Fibroblast of the conjunctiva (primary cell): ENCODE results near the gene SLC34A1.
"Not testable (repeated sequence)": the region's sequence is repeated elsewhere in the genome, so short reads cannot be mapped to it uniquely, and the experiment has no call there.

Experiments used
- DNase-seq: peaks from one replicate; pipeline ENCODE4 v3.0.0-alpha.2; 2010; ENCODE audit warnings: low read depth

The SLC34A1 gene

DNA sequence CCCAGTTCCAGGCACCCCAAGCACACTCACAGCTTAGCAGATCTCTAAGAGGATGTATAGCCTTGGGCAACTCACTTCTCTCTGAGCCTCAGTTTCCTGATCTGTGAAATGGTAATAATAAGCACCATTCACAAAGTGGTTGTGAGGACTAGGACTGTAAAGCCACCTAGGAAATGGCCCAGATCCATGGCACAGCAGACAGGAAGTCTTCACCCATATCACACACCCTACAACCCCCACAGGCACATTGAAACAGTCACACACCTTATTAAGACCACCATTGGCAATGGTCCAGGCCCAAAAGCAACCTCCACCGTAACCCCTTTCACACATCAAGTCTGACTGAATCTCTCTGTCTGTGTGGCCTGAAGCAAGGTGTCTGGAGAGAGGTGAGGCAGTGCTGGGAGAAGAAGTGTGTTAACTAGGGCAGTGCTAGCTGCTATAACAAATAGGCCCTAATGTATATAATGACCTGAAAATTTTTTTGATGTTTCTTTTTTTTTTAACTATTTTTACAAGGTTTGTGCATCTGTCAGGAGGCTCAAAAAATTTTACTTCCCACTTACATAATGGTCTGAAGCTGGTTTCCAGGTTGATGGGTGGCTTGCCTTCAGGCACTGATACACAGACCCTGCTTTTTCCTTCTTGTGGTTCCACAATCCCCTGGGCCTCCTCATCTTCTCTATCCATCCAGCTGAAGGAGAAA, 28.9 kb upstream of the SLC34A1 start:
- no peak for DNase-seq

DNA sequence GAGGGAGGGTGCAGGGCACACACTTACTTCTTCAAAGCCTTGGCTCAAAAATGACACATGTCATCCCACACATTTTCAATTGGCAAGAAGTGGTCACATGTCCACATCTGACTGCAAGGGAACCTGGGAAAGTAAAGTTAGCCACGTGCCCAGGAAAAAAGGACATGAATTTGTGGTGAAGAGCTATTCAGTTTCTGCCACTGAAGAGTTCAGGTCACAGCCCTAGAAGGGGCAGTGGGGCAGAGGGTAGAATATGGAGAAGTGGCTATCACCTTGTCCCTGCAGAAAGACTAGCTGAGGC, 28.4 kb upstream of the SLC34A1 start:
- DNase-seq, result no peak

DNA sequence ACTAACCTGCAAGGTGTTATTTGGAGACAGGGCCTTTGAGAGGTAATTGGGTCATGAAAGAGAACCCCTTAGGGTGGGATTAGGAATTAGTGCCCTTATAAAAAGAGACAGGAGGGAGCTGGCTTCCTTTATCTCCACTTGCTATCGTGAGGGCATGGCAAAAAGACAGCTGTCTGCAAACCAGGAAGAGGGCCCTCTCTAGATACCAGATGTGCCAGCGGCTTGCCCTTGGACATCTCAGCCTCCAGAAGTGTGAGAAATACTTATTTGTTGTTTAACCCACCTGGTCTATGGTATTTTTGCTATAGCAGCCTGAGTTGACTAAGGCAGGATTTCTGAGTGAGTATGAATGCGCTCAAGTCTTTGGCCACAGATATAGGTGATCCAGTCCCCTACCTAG, 27.5 kb upstream of the SLC34A1 start:
- DNase-seq, result no peak

DNA sequence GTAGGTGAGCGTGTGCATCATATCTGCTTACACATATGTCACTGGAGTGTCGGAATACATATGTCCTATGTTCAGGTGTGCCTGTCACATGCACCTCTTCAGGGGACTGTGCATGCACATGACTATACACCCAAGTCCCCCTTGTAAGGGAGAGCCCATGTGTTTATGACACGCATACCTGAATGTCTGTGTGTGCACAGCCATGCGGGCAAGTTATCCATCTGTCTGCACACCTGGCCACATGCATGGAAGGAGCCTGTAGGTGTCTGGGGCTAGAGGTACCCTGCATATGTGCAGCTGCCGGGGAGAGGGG, 27.1 kb upstream of the SLC34A1 start:
- DNase-seq, result no peak

DNA sequence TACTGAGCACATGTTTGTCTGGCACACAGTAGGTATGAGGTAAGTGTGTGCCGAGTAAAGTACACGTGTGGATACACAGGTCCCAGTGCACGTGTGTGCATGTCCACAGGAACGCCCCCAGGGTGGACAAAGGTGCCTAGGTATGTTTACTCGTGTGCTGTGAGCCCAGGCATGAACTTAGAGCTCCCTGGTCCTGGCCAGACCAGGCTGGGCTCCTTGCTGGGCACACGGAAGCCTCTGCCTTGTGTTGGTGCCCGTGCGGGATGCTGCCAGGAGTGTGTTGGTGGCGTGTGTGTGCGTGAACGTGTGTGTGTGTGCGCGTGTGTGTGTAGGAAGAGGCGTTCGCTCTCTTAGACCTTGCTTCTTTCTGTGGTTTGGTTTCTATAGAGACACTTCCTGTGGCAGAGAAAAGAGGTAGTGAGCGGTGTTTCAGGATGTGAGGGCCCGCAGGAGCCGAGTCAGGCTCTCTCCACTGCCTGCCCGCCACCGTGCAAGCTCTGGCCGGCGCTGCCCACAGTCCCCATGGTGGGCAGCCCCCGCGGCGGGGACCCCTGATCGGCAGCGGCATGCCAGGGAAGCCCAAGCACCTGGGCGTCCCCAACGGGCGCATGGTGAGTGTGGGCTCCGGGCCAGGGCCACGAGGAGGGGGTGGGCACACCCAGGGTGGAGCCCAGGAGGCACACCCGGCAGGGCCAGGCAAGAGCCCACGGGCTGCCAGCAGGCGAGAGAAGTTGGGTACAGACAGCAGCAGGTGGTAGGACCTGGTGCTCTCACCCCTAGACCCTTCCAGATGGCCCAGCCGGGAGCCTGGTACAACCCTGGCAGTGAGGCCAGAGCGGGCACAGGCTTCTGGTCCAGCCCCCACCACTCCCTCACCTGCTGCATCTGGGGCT, 26.5 kb upstream of the SLC34A1 start, which contains the start of gene RGS14:
Gene RGS14 (plus strand): TSS at position 466 of the 893 bp plus-strand sequence. CDS start 101 bp downstream, at position 567.
- no peak for DNase-seq

DNA sequence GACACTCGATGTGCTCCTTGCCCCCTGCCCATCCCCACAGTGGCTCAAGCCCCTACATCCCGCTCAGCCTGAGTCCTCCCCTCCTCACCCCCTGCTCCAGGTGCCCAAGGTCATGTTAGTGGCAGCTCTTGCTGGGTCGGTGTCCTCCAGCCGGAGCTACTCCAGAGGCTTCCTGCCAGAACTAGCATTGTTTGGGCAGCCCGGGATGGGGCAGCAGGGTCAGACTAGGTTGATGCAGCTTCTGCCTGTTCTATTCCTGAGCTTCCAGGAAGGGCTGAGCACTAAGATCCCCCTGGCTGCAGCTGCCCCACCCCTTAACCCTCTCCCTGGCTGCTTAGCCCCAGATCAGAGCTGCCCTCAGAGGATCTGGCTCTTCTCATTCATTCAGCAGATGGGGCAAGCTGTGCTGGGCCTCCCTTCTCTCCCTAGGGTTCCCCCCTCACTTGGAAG, 25.8 kb upstream of the SLC34A1 start:
- DNase-seq, result no peak

DNA sequence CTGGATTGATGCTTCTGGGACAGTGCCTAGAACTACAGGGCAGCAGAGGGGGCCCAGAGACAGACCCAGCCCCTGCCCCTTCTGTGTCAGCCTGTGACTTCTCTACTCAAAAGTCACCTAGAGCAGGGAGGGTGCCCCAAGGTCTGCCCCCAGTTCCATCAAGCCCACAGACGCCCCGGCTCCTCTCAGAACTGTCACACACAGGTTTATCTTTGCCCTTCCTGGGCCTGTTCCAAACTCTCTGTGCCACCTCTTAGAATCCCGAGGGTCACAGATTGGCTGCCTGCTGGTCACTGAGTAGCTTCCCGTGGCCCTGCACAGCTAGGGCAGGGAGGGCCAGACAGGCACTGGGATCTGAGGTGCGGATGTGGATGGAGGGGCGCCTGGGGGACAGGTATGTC, 24.8 kb upstream of the SLC34A1 start:
- no peak for DNase-seq

DNA sequence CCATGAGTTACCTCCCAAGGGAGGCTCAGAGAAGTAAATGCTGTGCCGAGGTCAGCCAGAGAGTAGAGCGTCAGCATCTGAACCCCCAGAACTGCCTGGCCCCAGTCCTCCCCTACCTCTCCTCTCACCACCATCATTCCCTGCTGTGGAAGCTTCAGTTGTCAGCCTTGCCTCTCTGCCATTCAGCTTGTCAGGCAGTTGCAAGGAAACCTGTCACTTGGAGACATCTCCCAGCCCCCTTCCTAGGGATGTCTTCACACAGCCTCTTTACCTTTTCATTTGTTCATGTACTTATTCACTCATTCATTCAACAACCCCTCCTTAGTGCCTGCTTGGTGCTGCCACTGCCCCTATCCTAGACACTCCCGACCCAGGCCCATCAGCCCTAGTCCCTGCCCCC, 24.4 kb upstream of the SLC34A1 start:
- DNase-seq, result no peak

DNA sequence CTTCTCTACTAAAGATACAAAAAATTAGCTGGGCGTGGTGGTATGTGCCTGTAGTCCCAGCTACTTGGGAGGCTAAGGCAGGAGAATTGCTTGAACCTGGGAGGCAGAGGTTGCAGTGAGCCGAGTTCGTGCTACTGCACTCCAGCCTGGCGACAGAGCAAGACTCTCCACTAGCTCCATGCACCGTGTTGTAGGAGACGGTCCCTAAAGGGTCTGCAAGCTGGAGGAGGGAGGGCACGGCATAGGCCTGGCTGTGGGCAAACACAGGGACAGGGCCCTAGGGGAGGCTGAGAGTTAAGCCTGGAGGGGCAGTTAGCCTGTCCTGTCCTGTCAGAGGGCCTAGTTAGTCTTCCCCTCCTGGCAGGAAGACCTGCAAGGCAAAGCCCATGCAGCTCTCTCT, 23.5 kb upstream of the SLC34A1 start:
- not testable (repeated sequence) for DNase-seq

DNA sequence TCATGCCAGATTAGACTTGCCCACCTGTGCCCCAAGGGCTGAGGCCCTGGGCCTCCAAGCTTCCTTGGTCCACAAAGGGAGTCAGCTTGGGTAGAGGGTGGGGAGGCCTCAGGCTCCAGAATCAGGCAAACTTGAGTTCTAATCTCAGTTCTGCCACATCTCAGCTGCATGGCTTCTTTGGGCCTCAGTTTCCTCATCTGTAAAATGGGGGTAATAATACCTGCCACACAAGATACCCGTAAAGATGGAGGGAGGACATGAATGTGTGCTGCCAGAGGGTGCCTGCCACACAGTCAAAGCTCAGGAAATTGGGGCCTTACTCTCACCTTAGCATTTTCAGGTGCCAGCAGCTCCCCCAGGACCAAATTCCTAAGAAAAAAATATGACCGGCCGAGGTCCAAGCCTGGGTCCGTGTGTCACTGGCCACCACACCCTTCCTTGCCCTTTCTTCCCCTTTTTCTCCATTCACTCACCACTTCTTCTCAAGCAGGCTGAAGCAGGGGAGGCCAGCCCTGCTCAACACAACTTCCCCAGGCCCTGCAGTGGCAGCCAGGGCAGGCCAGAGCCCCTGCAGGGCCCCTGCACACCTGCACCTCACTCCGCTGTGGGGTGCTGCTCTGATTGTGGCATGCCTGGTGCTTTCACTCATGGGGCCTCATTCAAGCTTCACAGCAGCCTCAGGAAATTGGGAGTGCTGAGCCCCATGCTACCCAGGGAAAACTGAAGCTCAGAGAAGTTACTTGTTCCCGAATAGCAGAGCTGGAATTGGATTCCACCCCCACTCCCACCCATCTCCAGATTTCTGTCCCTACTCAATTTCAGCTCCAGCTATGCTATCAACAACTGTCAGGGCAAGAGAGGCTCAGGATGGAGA, 22.6 kb upstream of the SLC34A1 start:
- DNase-seq, result no peak

DNA sequence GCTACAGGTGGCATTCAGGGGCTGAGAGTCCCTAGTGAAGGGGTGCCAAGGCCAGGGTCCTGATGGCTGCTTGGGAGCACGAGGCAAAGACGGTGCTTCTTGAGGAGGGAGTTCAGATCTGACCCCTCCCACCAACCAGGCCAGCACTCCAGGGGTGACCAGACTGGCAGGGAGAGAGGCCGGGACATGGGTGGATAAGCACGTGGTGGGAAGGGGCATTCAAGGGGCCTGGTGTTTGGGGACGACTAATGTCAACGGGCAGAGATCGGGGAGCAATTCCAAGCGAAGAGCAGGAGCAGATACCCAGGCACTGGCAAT, 22.0 kb upstream of the SLC34A1 start:
- no peak for DNase-seq

DNA sequence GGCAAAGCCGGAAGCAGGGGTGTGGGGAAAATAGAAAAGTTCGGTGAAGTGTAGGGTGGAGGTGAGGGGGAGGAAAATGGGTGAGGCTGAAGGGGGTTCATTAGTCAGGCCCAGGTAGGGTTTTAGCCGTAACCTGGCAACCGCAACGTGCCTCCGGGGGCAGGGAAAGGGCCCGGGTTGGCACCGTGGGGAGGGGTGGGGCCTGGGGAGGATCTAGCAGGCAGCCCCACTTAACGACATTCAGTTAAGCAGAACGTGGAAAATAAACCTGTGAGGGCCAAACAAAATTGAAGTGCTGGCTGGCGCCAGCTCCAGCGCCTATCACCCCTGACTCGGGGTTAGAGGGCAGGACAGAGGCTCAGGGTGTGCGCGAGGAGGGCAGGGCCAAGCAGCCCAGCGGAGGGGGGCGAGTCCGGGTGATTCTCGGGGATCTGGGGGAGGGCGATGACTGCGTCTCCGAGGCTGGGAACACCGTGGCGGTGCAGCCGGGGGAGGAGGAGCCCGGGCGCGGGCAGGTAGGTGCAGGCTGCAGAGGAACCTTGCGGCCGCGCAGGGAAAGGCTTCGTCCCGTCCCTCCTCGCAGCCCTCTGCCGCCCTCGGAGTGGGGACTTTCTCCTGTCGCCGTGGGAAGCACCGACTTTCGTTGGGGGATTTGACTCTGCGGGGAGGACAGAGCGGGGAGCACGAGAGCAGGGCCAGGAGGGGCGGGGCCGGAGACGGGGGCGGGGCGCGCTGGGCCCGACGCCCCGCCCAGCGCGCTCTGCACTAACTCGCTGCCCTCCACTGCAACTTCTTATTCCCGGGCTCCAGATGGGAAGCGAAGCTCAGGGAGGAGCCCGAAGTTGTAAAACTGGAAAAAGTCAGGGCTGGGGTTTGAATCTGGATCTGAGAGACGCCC, 21.4 kb upstream of the SLC34A1 start:
- no peak for DNase-seq

DNA sequence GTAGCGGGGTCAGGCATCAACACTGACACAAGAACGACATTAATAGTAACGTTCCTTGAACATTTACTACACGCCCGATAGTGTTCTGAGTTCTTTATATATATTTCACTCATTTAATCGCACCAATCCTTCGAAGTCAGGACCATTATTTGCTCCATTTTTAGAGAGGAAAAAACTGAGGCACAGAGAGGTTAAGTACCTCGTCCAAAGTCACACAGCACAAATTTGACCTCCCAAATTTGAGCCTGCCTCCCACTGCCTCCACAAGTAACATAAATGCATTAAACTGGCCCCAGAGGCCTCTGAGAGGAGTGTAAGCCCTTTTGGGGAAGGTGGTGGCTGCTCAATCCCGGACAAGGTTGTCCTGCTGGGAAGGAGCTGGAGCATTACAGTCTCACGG, 20.7 kb upstream of the SLC34A1 start:
- DNase-seq, result no peak

DNA sequence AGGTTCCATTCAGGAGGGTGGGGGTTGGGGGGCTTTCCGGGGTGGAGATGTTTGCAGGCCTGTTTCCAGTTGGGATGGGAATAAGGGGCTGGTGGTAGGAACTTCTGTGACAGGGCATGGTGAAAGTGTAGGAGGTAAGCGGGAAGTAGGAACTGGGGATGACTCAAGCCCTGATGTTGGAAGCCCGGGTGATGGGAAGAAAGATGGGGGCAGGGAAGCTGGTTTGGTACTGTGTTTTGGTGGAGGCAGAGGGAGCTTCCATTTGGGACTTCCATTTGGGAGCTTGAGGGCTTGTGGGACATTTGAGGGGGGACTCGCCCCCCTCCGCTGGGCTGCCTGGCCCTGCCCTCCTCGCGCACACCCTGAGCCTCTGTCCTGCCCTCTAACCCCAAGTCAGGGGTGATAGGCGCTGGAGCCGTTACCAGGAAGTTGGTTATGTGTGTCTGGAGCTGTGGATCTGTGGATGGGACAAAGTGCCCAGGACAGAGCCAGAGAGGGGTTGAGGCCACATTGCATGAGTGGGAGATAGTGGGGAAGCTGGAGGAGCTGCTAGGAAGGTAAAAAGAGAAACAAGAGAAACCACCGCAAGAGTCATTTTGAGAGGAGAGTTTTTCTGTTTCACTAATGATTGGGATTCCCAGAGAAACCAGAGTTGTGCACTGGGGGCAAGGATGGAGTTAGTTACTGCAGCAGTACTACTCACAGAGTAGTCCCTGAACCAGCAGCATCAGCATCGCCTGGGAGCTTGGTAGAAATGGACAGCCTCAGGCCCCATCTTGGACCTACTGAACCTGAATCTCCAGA, 19.9 kb upstream of the SLC34A1 start:
- no peak for DNase-seq

DNA sequence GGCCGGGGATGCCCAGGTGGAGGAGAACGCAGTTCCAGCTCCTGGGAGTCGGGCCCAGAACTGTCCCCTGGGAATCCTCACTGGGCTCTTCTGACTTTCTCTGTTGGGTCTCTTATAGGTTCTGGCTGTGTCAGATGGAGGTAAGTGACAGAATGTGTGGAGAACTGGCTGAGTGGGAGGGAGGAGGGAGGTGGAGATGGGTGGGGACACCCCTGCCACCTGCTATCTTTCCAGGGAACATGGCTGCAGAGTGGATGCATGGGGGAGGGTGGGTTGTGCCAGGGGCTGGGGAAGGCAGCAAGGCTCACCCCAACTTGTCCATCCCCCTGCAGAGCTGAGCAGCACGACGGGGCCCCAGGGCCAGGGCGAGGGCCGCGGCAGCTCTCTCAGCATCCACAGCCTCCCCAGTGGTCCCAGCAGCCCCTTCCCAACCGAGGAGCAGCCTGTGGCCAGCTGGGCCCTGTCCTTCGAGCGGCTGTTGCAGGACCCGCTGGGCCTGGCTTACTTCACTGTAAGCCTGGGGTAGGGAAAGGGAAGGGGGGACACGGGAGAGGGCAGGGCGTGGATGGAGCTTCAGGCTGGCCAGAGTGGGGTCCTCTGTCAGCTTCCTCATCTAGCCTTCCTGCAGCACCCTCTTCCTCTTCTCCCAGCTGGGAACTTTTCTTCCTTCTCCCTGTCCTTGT, 18.2 kb upstream of the SLC34A1 start:
- no peak for DNase-seq

DNA sequence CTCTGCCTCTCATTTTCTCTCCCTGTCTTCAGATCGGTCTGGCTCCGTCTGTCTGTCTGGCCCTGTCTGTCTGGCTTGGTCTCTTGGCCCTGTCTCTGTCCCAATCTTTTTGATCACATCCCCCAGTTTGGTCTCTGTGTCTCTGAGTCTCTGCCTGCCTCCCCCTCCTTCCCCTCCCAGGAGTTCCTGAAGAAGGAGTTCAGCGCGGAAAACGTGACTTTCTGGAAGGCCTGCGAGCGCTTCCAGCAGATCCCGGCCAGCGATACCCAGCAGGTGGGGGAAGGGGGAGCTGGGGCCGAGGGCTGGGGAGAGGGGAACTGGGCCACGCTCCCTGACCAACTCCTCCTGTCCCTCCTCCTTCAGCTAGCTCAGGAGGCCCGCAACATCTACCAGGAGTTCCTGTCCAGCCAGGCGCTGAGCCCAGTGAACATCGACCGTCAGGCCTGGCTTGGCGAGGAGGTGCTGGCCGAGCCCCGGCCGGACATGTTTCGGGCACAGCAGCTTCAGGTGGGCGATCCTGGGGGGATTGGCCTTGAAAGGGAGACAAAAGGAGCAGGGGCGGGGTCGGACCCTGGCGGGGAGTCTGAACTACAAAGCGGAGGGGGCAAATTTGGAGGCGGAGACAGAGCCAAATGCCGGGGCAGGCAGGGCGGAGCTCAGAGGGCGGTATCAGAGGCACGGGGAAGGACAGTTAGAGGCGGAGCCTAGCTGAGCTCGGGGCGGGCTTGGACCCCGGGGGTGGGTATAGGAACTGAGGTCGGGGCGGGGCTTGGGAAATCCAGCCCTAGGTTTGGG, 17.5 kb upstream of the SLC34A1 start:
- peak; percentile 77 for DNase-seq

DNA sequence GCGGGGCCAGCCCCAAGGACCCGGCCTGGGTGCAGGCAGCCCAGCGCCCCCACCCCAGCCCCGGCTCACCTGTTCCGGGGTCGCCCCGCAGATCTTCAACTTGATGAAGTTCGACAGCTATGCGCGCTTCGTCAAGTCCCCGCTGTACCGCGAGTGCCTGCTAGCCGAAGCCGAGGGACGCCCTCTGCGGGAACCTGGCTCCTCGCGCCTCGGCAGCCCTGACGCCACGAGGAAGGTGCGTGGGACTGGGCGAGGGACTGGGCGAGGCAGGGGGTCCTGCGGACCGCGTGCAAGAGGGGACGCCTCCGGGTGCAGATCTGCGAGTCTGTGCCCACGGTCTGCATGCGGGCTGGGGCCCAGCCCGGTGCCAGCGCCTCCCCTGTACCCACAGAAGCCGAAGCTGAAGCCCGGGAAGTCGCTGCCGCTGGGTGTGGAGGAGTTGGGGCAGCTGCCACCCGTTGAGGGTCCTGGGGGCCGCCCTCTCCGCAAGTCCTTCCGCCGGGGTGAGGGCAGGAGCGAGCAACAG, 16.8 kb upstream of the SLC34A1 start:
- no peak for DNase-seq

DNA sequence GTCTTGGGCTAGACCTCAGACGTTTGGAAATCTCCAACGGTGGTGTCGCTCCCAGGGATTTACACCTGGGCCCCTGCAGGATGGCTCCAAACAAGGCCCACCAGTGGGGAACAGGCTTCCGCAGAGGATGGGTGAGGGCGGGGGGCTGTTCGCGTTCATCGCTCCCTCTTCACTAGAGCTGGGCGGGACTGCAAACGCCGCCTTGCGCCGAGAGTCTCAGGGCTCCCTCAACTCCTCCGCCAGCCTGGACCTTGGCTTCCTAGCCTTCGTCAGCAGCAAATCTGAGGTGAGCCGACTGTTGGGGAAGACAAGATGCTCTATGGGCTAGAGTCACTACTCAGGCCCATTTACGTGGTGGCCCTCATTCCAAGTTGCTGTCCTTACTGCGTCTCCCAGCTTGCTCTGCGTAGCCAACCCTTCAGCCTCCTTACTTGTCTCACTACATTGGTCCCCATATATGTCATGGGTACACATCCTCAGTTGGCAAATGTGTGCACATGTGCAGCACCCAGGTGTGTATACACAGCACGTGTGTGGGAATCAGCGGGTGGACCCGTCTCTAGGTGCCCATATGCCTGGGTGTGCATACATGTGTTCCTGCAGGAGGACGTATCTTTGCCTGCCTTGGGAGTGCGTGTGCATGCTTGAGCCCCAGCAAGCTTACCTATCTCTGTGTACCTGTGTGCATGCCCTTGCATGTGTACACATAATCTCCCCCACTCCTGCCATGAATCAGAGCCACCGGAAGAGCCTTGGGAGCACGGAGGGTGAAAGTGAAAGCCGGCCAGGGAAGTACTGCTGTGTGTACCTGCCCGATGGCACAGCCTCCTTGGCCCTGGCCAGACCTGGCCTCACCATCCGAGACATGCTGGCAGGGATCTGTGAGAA, 16.0 kb upstream of the SLC34A1 start:
- DNase-seq, result no peak
